NCI-H82 treated with DMSO at 0.1 percent for 48 hours (cell line): ENCODE data around the gene MS4A4E.
"Not testable (repeated sequence)": the region's sequence is repeated elsewhere in the genome, so short reads cannot be mapped to it uniquely, and the experiment has no call there.

Experiments used
- DNase-seq: peaks from one replicate; lab custom pipeline; 2025; ENCODE audit not compliant: unreplicated experiment; lab: John Stamatoyannopoulos, UW

MS4A4E gene

DNA sequence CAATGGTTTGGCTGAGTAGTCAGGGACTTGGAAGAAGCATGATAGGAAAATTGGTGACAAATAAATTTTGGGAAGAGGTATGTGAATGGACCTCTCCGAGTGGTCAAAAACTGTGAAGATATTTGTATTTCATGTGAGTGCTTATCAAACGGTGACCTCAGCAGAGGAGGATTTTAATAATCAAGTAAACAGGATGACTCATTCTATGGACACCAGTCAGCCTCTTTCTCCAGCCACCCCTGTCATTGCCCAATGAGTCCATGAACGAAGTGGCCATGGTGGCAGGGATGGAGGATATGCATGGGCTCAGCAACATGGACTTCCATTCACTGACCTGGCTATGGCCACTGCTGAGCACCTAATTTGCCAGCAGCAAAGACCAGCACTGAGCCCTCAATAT is 21.2 kb downstream of the MS4A4E start:
- DNase-seq = no peak

- DNase-seq = no peak
Measured at GRCh38 chr11:60221181-60221580, 21.8 kb downstream of the MS4A4E start.

DNA sequence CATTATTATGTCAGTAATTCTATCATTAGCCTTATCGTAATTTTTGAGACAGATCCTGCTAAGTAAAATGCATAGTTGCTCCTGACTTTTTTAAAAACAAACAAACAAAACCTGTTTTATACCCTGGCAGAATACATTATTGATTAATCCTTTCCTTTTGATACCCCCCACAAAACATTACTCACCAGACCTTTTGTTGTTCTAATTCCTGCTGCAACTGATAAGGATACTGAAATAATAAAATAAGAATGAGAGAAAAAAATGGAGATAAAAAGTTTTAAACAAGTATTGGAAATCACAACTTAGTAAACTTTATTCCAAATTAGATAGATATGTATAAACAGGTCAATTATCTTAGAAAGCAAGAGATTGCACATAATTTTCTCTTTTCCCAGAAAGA is 28.6 kb downstream of the MS4A4E start:
- no peak for DNase-seq

- DNase-seq = no peak
Measured at GRCh38 chr11:60211206-60211605, 31.7 kb downstream of the MS4A4E start.

DNA sequence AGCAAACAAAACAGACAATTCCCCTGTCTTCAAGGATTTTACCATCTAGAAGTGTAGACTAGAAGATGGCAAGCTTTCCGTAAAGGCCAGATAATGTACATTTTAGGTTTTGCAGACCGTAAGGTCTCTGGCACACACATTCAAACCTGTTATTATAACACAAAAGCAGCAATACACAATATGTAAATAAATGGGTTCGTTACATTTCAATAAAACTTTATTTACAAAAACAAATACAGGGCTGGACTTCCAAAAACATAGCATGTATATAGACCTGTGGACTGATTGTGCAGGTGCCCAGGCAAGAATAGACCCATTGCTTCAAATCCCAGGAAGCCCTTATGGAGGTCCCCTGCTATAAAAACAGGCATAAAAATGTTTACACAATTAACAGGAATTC is 33.0 kb downstream of the MS4A4E start:
- DNase-seq = no peak

- no peak for DNase-seq
Measured at GRCh38 chr11:60208951-60209350, 34.0 kb downstream of the MS4A4E start.

DNA sequence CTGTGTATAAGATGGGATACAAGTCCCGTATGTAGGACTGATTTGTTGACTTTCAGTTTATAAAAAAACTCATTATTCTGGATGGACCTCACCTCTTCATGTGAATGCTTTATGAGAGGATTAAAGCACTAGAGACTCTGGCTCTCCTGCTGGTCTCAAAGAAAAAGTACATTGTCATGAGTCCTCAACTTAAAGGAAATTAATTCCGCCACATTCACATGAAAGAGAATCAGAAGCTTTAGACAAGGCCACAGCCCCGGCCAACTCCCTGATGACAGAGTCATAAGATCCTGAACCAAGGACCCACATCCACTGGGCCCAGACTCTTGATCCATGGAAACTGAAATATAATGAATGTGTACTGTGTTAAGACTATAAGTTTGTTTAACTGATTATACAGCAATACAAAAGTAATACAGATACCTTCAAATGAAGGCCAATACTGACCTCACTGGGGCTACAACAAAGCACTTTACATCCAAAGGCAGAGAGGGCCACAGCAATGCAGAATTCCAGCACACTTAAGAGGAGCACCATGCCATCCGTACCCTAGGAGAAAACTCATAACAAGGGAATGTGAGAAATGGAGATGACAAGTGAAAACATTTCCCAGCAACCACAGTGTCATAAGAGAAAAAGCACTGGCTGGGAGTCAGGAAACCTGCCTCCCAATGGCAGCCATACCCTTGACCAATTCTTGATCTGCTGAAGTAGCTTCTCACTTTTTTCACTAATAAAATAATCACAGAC is 34.6 kb downstream of the MS4A4E start:
- DNase-seq = no peak

GRCh38 chr11:60206616-60207015 is 36.3 kb downstream of the MS4A4E start:
- DNase-seq = no peak

DNA sequence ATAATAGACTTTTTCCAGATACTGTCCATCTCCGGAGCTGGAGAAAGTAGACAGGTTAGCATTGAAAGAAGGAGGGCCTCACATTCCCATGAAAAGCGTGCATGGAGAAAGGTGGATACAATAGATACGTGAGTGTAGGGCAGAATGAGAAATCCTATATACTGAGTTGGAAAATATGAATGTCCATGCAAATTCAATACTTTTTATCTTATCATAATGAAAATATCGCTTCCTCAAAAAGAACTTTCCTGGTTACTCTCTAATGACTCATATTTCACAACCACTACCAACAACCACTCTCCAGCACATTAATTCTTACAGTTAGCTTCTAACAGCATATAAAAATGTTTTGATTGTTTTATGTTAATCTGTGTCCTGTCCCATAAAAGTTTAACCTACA is 38.0 kb downstream of the MS4A4E start:
- DNase-seq = no peak

DNA sequence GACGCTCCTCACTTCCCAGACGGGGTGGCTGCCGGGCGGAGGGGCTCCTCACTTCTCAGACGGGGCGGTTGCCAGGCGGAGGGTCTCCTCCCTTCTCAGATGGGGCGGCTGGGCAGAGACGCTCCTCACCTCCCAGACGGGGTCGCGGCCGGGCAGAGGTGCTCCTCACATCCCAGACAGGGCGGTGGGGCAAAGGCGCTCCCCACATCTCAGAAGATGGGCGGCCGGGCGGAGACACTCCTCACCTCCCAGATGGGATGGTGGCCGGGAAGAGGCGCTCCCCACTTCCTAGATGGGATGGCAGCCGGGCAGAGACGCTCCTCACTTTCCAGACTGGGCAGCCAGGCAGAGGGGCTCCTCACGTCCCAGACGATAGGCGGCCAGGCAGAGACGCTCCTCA is 41.6 kb downstream of the MS4A4E start:
- DNase-seq = not testable (repeated sequence)

- no peak for DNase-seq
Measured at GRCh38 chr11:60197442-60197841, 45.5 kb downstream of the MS4A4E start.

- DNase-seq = no peak
Measured at GRCh38 chr11:60195923-60196368, 47.0 kb downstream of the MS4A4E start.

- no peak for DNase-seq
Measured at GRCh38 chr11:60194511-60194910, 48.4 kb downstream of the MS4A4E start.

DNA sequence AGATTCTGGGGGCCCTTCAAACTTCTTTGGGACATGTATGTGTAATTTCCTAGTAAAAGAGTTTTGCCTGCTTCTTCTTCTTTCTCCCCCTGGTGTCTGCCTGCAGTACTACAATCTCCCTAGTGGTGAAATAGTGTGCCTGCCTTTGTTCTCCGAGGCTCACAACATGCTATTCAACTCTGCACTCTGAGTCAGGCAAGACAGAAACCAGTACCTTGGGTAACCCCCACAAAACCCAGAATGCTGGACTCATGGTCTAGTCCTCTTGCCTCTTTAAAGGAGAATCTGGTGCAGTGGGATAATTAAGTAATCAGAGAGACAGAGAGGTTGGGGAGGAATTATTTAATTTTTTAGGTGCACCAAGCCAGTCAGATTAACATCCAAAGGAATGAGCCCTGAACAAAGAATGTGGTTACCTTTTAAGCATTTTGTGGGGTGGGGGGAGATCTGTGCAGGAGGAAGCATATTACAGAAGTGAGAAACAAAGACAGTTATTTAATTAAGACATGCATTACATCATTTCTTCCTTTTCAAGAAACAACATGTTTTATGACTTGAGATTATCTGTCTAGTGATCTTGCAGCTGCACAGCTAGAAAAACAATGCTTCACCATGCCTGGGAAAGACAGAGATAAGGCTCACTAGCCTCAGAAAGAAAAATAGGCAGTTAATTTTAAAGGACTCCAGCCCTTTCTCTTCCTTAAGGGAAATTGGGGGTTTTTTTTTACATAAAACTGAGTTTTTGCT is 49.1 kb downstream of the MS4A4E start:
- no peak for DNase-seq

DNA sequence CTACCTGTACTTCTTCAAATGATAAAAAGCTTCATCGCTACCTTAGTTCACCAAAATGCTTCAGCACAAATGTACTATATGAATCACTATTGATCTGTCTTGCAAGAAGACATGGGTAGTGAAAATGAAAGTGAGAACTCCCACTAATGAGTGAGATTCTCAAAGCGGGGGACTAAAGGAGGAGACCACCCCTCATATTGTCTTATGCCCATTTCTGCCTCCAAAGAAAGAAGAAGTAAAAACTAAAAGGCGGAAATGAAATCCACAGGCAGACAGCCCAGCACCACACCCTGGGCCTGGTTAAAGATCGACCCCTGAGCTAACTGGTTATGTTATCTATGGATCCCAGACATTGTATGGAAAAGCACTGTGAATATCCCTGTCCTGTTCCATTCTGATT is 50.4 kb downstream of the MS4A4E start:
- not testable (repeated sequence) for DNase-seq

- not testable (repeated sequence) for DNase-seq
Measured at GRCh38 chr11:60188481-60188880, 54.5 kb downstream of the MS4A4E start.

DNA sequence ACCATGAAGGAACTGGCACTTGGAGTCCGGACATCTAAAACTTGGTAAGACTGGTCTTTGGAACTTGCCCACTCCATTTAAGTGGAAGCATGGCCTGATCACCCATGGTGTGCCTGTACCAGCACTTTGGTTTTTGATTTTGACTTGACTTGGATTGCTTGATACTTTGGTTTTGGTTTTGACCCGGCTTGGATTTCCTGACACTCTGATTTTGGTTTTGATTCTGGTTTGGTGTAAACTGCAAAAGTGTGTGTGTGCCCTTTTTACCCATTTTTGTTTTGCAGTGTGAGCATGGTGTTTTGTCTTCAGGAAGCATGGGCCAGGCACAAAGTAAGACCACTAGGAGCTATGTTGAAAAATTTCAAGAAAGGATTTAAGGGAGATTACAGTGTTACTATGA is 56.8 kb downstream of the MS4A4E start:
- DNase-seq = not testable (repeated sequence)

DNA sequence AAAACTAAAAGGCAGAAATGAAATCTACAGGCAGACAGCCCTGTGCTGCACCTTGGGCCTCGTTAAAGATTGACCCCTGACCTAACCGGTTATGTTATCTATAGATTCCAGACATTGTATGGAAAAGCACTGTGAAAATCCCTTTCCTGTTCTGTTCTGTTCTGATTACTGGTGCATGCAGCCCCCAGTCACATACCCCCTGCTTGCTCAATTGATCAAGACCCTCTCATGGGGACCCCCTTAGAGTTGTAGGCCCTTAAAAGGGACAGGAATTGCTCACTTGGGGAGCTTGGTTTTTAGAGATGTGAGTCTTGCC is 57.5 kb downstream of the MS4A4E start:
- DNase-seq = not testable (repeated sequence)

DNA sequence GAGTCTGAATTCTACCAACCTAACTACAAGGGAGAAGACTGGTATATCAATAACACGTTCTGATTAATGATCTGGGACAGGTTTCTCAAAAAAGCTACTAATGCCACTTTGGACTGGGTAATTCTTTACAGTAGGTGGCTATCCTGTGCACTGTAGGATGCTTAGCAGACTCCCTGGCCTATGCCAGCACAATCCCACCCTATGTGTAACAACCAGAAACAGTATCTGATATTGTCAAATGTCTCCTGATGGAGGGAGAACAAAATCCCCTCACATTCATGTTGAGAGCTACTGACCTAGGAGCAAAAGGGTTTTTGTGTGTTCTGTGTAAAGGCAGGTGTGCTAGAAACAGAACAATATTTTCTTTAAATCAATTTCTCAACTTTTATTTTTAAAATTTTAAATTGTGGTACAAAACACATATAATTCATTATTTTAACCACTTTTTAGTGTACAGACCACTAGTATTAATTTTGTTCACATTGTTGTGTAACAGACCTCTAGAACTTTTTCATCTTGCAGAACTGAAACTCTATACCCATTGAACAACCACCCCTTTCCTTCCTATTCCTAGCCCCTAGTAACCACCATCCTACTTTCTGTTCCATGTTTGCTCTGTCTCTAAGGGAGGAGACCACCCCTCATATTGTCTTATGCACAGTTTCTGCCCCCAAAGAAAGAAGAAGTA is 58.0 kb downstream of the MS4A4E start:
- DNase-seq = no peak

- DNase-seq = no peak
Measured at GRCh38 chr11:60183591-60184205, 59.2 kb downstream of the MS4A4E start.

DNA sequence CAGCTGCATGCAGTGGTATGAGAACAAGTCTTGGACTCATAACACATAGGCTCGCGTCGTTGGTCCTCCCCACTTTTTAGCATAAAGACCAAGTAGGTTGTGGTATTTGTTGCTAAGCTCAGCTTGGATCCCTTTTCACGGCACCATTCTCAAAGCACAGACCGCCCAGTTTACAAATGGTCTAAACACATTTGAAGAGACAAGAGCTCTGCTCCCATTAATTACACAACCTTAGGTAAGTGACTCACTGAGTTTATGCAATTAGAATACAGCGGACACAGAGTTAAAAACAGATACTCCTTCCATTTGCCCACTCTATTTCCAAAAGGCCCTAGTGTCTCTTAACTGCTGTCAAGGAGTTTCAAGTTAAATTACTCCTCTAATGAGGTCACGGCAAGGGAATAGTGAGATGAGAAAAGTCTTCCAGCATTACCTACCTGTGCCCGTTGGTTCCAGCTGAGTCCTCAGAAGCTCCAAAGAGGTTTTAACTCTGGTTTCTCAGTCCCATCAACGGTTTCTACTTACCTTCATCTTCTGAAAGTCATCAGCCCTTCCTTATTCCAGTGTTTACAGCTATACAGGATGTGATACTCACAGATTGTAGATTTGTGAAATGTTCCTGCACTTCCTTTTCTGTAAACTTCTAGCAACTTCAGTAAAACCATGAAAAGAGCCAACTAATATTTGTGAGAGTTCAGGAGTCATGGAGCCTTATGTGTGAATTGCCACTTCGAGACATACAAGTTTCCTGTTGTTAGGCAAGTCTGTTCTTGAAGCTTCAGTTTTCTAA is 60.2 kb downstream of the MS4A4E start, which contains the start of gene MS4A6A:
MS4A6A (minus strand) TSS at position 543 of the 790 bp plus-strand sequence. CDS start 1,356 bp downstream, outside the sequence.
- no peak for DNase-seq
